Activated CD4-positive, alpha-beta T cell treated with anti-CD3 and anti-CD28 coated beads for 36 hours (primary cell): ENCODE data around the gene RBM17. TPM values are rescaled to one million over a fixed set of nuclear protein-coding genes. Genes with fewer than 3 reads are reported as not detected.

Experiments
- ATAC-seq: fragments of 200-7000 bp; cut with Tn5 transposase; one replicate; pipeline ENCODE4 v1.10.0; 2021; ENCODE audit warnings: mild to moderate bottlenecking, moderate library complexity
- CTCF ChIA-PET: fragments of 350-600 bp; sonication (Branson Sonifier 250); formaldehyde crosslinking; loops from one replicate; lab custom pipeline; 2021; ENCODE audit warnings: antibody characterized with exemption; lab: Charles Lee
- POLR2A ChIA-PET: fragments of 350-600 bp; sonication (Branson Sonifier 250); formaldehyde crosslinking; loops from one replicate; lab custom pipeline; 2021; ENCODE audit warnings: antibody characterized with exemption, inconsistent platforms; lab: Charles Lee
- DNase-seq: peaks from one replicate; pipeline ENCODE4 v3.0.0-alpha.2; 2020
- H3K27ac Mint-ChIP-seq: one replicate; pipeline ENCODE4 v1.8.0; 2021; ENCODE audit warnings: mixed read lengths
- H3K27me3 Mint-ChIP-seq: one replicate; pipeline ENCODE4 v1.8.0; 2021; ENCODE audit warnings: mixed read lengths
- H3K36me3 Mint-ChIP-seq: one replicate; pipeline ENCODE4 v1.8.0; 2021; ENCODE audit warnings: low read depth, mixed read lengths
- H3K4me1 Mint-ChIP-seq: one replicate; pipeline ENCODE4 v1.8.0; 2021; ENCODE audit warnings: mixed read lengths
- H3K4me3 Mint-ChIP-seq: one replicate; pipeline ENCODE4 v1.8.0; 2021; ENCODE audit warnings: mild to moderate bottlenecking, moderate library complexity, mixed read lengths
- H3K9me3 Mint-ChIP-seq: one replicate; pipeline ENCODE4 v1.8.0; 2021; ENCODE audit warnings: low read depth, mixed read lengths
- intact Hi-C, 2 experiments: fragments of 100-400 bp; cut with DNase I in 1 of 2; cut with micrococcal nuclease in 1 of 2; formaldehyde crosslinking; loops; one replicate each; pipeline versions ENCODE4 v1.14.2 to v1.15.1; 2022 to 2024; cut with DNase I, micrococcal nuclease
- total RNA-seq, 2 experiments: library from RNA; stranded (reverse); gene quantifications; one replicate each; pipeline ENCODE4 v1.2.3, GENCODE V29; 2021

The RBM17 gene
- total RNA-seq, 2 experiments from 2014 or later = 206 to 246 TPM

DNA sequence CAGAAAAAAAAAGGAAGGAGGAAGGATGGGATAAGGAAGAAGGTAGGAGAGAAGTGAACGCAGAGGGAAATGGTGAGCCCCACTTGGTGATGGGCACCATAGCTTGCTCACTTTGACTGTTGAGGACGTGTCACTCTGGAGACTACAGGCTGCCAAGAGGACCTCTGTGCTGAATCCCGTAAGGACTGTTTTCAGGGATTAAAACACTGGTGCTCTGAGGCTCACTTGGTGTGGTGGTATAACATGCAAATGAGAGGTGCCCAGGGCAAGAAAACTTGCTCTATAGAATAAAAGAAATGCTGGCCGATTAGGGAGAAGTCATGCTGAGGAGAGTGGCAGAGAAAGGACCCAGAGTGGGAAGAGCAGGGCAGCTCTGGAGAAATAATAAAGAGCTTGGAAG lies 21.4 kb upstream of the RBM17 start:
- peaks cover 3% of the 10 kb centered on the region for H3K27me3 Mint-ChIP-seq
- H3K36me3 Mint-ChIP-seq = no peaks in the 10 kb centered on the region
- H3K4me1 Mint-ChIP-seq = peaks cover 86% of the 10 kb centered on the region
- ChIA-PET CTCF (interaction anchor here (0.8 to 9.7 kb wide), 6 partner anchors 8 to 79 kb away, joined by 3 to 60 read pairs (median 6); no protein-coding TSS in a partner anchor), POLR2A (interaction anchor here (1.1 to 1.7 kb wide), 3 partner anchors 9 to 16 kb away, joined by 4 to 6 read pairs (median 6); no protein-coding TSS in a partner anchor)
- H3K27ac Mint-ChIP-seq = peak overlapping the region; percentile 63
- ATAC-seq = no peak
- DNase-seq = peak; percentile 3
- no peak overlapping the region for H3K4me3 Mint-ChIP-seq
- no peaks in the 10 kb centered on the region for H3K9me3 Mint-ChIP-seq
- intact Hi-C loops = no loop called here

DNA sequence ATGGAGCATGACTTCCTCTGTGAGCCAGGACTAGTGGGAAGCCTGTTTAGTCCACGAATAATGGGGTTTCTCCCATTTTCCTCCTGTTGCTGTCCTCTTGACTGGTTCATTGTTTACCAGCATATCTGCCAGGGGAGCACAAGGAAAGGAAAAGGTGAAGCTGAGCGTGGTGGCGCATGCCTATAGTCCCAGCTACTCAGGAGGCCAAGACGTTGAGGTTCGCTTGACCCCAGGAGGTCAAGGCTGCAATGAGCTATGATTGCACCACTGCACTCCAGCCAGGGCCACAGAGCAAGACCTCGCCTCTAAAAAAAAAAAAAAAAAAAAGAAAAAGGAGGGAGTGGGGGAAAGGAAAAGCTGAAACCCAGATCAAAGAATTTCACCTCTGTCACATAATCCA lies 20.8 kb upstream of the RBM17 start:
- H3K9me3 Mint-ChIP-seq = no peaks in the 10 kb centered on the region
- ChIA-PET POLR2A (interaction anchor here (1.1 to 1.7 kb wide), 3 partner anchors 9 to 17 kb away, joined by 4 to 6 read pairs (median 6); no protein-coding TSS in a partner anchor), CTCF (interaction anchor here (0.5 to 9.7 kb wide), 8 partner anchors 8 to 298 kb away, joined by 3 to 60 read pairs (median 4); no protein-coding TSS in a partner anchor)
- DNase-seq (peak; percentile 3), ATAC-seq (no peak)
- H3K27me3 Mint-ChIP-seq = peaks cover 3% of the 10 kb centered on the region
- peak overlapping the region; percentile 40 for H3K27ac Mint-ChIP-seq
- peak overlapping the region; percentile 65 for H3K4me3 Mint-ChIP-seq
- H3K36me3 Mint-ChIP-seq = no peaks in the 10 kb centered on the region
- intact Hi-C loops = loop anchor here in 1 of 2 experiments (2.0 kb wide), 1 partner anchor 15 kb away; no protein-coding TSS in a partner anchor
- H3K4me1 Mint-ChIP-seq = peaks cover 86% of the 10 kb centered on the region

DNA sequence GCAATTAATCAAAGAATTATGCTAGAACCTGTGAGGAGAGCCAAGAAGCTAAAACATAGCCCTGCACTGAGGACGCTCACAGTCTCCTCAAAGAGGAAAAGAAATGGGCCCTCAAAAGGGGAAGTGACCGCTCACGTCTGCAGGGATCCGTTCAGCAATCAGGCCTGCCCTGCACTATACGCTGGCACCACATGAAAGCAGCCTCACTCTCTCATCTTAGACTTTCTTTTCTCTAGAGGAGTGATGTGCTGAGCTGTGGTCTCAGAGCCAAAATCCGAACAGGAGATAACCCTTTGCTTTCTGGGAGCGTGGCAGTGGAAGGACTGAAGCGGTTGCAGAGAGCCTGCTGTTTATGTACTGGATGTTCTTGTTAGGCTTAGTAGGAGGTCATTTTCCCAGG lies 20.4 kb upstream of the RBM17 start:
- POLR2A ChIA-PET = interaction anchor here (0.9 to 1.7 kb wide), 4 partner anchors 10 to 17 kb away, joined by 4 to 6 read pairs (median 6); no protein-coding TSS in a partner anchor
- peaks cover 90% of the 10 kb centered on the region for H3K4me1 Mint-ChIP-seq
- intact Hi-C loops = loop anchor here in 1 of 2 experiments (2.0 kb wide), 1 partner anchor 14 kb away; no protein-coding TSS in a partner anchor
- CTCF ChIA-PET = interaction anchor here (0.5 to 9.7 kb wide), 6 partner anchors 13 to 299 kb away, joined by 3 to 60 read pairs (median 4); no protein-coding TSS in a partner anchor
- ATAC-seq = peak; percentile 23
- peaks cover 3% of the 10 kb centered on the region for H3K27me3 Mint-ChIP-seq
- peak overlapping the region; percentile 65 for H3K4me3 Mint-ChIP-seq
- H3K36me3 Mint-ChIP-seq = no peaks in the 10 kb centered on the region
- H3K27ac Mint-ChIP-seq = peak overlapping the region; percentile 95
- DNase-seq = peak; percentile 64
- H3K9me3 Mint-ChIP-seq = no peaks in the 10 kb centered on the region

DNA sequence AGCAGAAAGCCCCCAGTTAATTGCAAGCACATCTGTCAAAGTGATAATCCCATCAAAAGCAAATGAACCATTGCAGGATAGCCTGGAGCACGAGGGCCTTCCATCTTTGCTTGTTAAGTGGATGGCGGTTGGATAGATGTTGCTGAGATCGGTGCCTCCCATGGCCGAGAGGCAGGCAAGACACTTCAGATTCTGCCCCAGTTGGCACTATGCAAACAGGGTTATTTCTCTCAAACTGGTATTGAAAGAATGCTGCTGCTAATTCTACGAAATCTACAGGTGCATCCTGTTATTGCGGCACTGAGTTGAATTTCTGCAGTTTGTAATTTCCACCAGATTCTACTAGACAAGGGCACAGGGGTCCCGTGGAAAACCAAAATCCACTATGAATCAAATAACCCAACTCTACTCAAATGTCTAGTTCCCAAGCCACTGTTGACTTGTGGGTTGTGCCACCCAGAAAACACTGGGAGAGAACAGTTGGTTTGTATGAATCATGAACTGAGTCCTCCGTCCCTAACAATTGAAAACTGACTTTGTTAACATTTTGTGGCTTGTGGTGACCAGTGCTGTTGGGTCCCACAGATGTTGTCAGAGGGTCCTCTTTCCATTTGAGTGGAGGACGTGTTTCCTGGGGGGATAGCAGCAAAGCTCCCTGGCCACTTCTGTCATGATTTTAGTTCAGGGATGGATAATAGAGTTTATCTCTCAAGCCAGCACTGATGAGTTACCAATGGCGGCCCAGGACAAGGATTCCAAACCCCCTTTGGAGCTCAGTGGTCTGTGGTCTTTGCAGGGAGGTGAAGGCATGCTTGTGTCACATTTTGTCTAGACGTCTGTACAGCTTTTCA lies 19.5 kb upstream of the RBM17 start:
- no peaks in the 10 kb centered on the region for H3K9me3 Mint-ChIP-seq
- H3K4me1 Mint-ChIP-seq = peaks cover 95% of the 10 kb centered on the region
- CTCF ChIA-PET = interaction anchor here (0.6 to 9.7 kb wide), 5 partner anchors 12 to 75 kb away, joined by 3 to 60 read pairs (median 4); no protein-coding TSS in a partner anchor

DNA sequence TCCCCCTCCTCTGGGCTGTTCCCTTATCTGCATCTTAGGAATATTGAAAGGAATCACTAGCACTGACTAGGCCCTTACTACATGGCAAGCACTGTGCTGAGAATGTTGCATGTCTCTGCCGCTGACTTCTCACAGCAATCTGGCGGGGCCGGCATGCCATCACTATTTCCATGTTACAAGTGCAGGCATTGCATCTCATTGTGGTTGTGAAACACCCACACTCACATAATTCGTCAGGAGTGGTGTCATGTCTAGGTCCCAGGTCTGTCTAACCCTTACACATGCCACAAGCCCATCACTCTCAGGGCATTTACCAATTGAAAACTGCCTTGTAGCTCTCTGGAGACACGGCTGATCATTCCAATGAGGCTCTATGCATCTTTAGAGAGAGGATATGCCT lies 18.2 kb upstream of the RBM17 start:
- H3K4me1 Mint-ChIP-seq = peaks cover 94% of the 10 kb centered on the region
- intact Hi-C loops = loop anchor here (1.0 to 5.0 kb wide), 3 partner anchors 8 to 1197 kb away; partner anchors contain the start of gene IL2RA (in 1 of the 2)
- peak; percentile 57 for ATAC-seq
- POLR2A ChIA-PET = interaction anchor here (0.6 to 5.3 kb wide), 7 partner anchors 9 to 77 kb away, joined by 3 to 39 read pairs (median 9); partner anchors contain the start of gene IL2RA
- peak; percentile 91 for DNase-seq
- peaks cover 3% of the 10 kb centered on the region for H3K27me3 Mint-ChIP-seq
- CTCF ChIA-PET = interaction anchor here (0.7 to 9.7 kb wide), 5 partner anchors 9 to 99 kb away, joined by 3 to 60 read pairs (median 4); no protein-coding TSS in a partner anchor
- no peaks in the 10 kb centered on the region for H3K9me3 Mint-ChIP-seq
- peak overlapping the region; percentile 65 for H3K4me3 Mint-ChIP-seq
- H3K27ac Mint-ChIP-seq = peak overlapping the region; percentile 95
- no peaks in the 10 kb centered on the region for H3K36me3 Mint-ChIP-seq

More for the DNA sequence above, 19.5 kb upstream of the RBM17 start:
- intact Hi-C loops = loop anchor here (1.0 to 2.0 kb wide), 2 partner anchors 13 to 17 kb away; no protein-coding TSS in a partner anchor
- Mint-ChIP-seq H3K36me3 (no peaks in the 10 kb centered on the region), H3K27ac (peak overlapping the region; percentile 95), H3K27me3 (peaks cover 3% of the 10 kb centered on the region), H3K4me3 (peak overlapping the region; percentile 65)
- peak; percentile 17 for ATAC-seq
- peak; percentile 55 for DNase-seq
- POLR2A ChIA-PET = interaction anchor here (0.9 to 5.3 kb wide), 7 partner anchors 8 to 18 kb away, joined by 3 to 39 read pairs (median 6); partner anchors contain the start of gene IL2RA

DNA sequence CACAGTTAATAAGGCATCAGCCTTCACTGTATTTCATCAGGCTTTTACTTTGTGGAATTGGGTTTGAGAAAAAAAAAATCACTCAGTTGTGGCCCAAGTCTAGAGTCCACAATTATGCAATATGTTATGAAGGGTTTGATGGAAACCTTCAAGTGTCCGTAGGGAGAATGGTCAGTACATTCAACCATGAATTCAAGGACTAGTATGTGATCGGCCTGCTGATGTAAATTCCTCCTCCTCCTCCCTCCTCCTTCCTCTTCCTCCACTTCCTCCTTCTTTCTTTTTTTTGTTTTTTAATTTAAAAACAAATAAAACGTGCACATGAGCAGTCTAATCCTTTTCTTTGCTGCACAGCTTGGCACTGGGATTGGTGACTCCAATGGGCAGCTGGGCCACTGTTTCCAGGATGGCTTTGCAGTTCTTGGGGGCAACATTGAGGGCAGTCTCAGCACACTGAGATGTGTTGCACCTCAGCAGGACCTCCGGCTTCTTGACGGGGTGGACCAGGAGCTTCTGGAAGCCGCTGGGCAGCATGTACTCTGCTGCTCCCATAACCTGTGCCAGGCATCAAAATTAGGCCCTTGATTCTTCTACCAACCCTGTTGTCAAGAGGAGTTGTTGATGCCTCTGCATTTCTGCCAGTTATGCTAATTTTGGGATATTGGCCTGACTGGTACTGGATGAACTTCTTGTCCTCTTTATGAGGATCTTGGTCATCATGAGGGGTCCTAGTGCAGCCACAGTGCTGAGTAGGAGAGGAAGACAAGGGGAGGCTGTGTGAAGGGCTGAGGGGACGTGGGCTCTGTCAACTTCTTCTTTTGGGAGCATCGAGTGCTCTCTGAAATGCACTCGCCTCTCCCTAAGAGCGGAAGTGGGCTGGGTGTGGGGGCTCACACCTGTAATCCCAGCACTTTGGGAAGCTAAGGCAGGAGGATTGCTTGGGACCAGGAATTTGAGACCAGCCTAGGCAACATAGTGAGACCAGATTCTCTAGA lies 17.4 kb upstream of the RBM17 start:
- no peak for DNase-seq
- POLR2A ChIA-PET = interaction anchor here (0.9 to 5.3 kb wide), 8 partner anchors 10 to 20 kb away, joined by 3 to 39 read pairs (median 10); partner anchors contain the start of gene IL2RA
- H3K4me3 Mint-ChIP-seq = peak overlapping the region; percentile 21
- no peak for ATAC-seq
- H3K9me3 Mint-ChIP-seq = no peaks in the 10 kb centered on the region
- CTCF ChIA-PET = interaction anchor here (0.7 to 9.7 kb wide), 10 partner anchors 8 to 100 kb away, joined by 3 to 60 read pairs (median 11); no protein-coding TSS in a partner anchor
- peaks cover 87% of the 10 kb centered on the region for H3K4me1 Mint-ChIP-seq
- H3K27ac Mint-ChIP-seq = peak overlapping the region; percentile 95
- intact Hi-C loops = loop anchor here (1.0 to 5.0 kb wide), 4 partner anchors 9 to 1196 kb away; partner anchors contain the start of gene IL2RA (in 1 of the 2)
- H3K27me3 Mint-ChIP-seq = peaks cover 3% of the 10 kb centered on the region
- no peaks in the 10 kb centered on the region for H3K36me3 Mint-ChIP-seq

DNA sequence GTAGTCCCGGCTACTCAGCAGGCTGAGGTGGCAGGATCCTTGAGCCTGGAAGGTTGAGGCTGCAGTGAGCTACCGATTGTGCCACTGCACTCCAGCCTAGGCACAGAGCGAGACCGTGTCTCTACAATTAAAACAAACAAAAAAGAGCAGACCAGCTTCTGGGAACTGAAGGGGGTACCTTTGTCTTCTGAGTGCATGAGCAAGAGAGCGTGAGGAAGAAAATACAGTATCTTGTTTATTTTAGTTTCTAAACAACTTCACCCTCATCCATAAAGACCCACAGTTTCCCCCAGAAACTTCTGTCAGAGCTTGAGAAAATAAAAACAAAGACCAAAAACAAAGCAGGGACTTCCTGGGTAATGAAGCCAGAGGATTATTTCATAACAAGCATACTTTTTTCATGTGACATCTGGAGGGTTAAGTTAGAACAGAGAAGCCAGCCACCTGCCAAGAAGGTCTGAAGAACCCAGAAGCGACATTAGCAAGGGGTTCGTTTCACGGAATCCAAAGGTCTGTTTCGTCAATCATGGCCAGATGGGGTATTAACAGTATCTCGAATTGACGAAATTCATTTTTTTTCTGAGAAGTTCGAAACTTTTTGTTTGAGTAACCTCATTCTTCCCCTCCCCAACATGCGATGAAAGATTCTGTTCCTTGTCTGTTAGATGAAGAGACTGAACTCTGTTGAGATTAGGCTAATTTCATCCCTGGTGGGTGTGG lies 16.5 kb upstream of the RBM17 start:
- POLR2A ChIA-PET = interaction anchor here (0.6 to 5.3 kb wide), 7 partner anchors 11 to 23 kb away, joined by 3 to 39 read pairs (median 6); partner anchors contain the start of gene IL2RA
- H3K36me3 Mint-ChIP-seq = no peaks in the 10 kb centered on the region

DNA sequence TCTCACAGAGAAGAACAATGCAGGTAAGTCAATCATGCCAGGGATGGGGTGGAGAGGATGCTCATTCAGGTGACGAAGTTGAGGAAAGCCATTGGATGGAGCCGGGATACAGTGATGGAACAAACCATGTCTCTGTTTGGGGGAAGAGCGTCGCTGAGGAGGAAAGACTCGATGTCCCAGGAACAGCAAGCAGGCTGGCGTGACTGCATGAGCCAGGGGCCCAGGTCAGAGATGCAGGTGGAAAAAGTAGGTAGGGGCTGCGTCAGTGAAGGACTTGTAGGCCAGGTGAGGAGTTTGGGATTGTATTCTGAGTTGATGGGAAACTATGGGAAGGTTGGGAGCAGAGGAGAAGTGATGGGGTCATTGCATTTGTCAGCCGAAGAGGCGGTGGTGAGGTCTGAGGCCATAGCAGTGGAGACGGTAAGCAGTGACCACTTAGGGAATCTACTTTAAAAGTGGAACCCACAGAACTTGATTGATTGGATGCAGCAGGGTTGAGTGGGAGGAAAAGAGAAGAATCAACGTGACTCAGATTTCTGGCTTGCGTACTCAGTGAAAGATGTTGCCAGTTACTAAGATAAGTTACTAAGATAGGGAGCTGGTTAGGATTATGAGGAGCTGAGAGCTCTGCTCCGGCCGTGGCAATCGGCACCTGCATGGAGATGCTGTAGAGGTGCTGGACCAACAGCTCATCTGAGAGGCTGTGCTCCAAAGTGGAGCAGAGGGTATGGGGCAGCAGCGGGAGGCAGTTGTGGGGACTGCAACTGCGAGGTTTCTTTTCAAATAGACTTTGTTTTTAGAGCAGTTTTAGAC lies 14.1 kb upstream of the RBM17 start:
- CTCF ChIA-PET = interaction anchor here (0.6 to 9.7 kb wide), 8 partner anchors 9 to 126 kb away, joined by 3 to 60 read pairs (median 8); no protein-coding TSS in a partner anchor
- POLR2A ChIA-PET = interaction anchor here (0.7 to 5.3 kb wide), 6 partner anchors 9 to 23 kb away, joined by 3 to 39 read pairs (median 11); partner anchors contain the start of gene IL2RA
- intact Hi-C loops = loop anchor here in 1 of 2 experiments (5.0 kb wide), 1 partner anchor 1193 kb away; no protein-coding TSS in a partner anchor

More for the DNA sequence above, 16.5 kb upstream of the RBM17 start:
- peak overlapping the region; percentile 21 for H3K4me3 Mint-ChIP-seq
- peak overlapping the region; percentile 95 for H3K27ac Mint-ChIP-seq
- CTCF ChIA-PET = interaction anchor here (0.8 to 9.7 kb wide), 11 partner anchors 9 to 506 kb away, joined by 3 to 60 read pairs (median 7); no protein-coding TSS in a partner anchor
- ATAC-seq (peak; percentile 48), DNase-seq (peak; percentile 67)
- H3K4me1 Mint-ChIP-seq = peaks cover 84% of the 10 kb centered on the region
- no peaks in the 10 kb centered on the region for H3K9me3 Mint-ChIP-seq
- intact Hi-C loops = loop anchor here (1.0 to 5.0 kb wide), 4 partner anchors 10 to 1195 kb away; partner anchors contain the start of gene IL2RA (in 1 of the 2)
- H3K27me3 Mint-ChIP-seq = peaks cover 8% of the 10 kb centered on the region

More for the DNA sequence above, 14.1 kb upstream of the RBM17 start:
- Mint-ChIP-seq H3K4me1 (peaks cover 61% of the 10 kb centered on the region), H3K9me3 (no peaks in the 10 kb centered on the region), H3K27me3 (peaks cover 8% of the 10 kb centered on the region), H3K27ac (peak overlapping the region; percentile 58), H3K36me3 (no peaks in the 10 kb centered on the region), H3K4me3 (peak overlapping the region; percentile 26)
- peak; percentile 54 for DNase-seq
- peak; percentile 57 for ATAC-seq
